Daoy (cell line): Measurements from ENCODE around the gene CCDC57. TPM values are rescaled to one million over a fixed set of nuclear protein-coding genes. Genes with fewer than 3 reads are reported as not detected.

ENCODE experiments used
- DNase-seq: peaks from one replicate; pipeline ENCODE4 v3.0.0-alpha.2; 2015; ENCODE audit warnings: low read depth
- total RNA-seq: library from RNA; depleted of rRNA; stranded (reverse); fragments of >200 nt; shearing (Covaris generic); gene quantifications from 2 replicates; pipeline ENCODE4 v1.2.3, GENCODE V29; 2014

CCDC57 gene
- total RNA-seq, 1 experiment from 2014 or later: 7.9 TPM

DNA sequence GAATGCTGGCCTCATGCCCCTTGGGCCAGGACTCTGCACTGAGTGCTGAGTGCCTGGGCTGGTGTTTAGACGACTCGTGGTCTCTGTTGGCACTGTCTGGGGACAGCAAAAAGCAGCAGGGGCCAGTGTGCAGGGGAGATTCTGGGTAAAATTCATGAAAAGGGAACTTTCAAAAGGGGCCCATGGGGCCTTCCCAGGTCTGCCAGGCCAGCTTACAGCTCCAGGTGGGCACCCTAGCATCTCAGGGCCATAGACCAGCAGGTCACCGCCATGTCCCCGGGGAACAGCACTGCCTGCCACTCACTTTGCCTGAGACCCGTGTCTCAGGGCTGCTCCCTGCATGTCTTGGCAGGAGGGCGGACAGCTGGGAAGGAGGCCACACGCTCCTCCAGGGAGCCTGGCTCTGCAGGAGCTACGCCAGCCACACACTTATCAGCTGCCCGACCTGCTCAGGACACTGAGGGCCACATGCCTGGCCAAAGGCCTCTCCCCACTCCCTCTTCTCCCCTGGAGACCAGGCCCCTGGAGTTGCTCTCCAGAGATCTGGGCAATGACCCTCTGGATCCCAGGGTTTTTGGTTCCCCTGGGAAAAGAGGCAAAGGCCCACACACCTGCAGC, 105.8 kb downstream of the CCDC57 start:
- DNase-seq: no peak

DNA sequence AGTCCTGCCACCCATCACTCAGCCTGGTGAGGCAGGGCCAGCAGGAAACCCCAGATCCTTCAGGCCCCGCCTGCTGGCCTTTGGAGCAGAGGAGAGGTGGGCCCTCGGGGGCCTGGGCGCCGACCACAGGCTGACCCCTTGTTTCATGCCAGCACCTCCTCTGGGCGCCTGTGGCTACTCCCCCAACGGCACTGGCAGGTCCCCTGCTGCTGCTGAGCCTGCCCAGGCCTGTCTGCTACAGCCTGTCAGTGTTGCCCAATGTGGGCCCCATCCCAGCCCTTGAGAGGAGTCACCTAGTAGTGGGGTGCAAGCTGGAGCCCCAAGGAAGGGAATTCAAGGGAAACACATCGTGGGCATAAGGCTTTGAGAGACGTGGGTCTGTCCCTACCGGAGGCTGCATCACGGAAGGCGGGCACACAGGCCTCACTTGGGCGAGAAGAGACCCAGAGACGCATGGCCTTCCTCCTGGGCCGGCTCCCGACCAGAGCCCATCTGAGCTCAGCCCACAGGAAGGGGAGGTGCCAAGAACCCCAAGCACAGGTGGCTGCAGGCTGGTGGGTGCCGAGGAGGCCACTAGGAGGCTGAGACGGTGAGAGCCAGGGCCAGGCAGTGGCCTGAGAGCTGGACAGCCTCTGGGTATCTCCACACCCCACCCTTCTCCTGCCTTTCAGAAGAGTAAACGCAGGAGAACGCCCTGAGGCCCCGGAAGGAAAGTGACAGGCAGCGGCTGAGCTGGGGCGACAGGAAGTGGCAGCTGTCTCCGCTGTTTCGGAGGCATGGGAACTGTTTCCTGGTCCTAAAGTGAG, 106.6 kb downstream of the CCDC57 start:
- DNase-seq: peak; percentile 53

GRCh38 chr17:82105417-82105881, 107.2 kb downstream of the CCDC57 start:
- no peak for DNase-seq

- no peak for DNase-seq
Measured at GRCh38 chr17:82104797-82105416, 107.7 kb downstream of the CCDC57 start.

DNA sequence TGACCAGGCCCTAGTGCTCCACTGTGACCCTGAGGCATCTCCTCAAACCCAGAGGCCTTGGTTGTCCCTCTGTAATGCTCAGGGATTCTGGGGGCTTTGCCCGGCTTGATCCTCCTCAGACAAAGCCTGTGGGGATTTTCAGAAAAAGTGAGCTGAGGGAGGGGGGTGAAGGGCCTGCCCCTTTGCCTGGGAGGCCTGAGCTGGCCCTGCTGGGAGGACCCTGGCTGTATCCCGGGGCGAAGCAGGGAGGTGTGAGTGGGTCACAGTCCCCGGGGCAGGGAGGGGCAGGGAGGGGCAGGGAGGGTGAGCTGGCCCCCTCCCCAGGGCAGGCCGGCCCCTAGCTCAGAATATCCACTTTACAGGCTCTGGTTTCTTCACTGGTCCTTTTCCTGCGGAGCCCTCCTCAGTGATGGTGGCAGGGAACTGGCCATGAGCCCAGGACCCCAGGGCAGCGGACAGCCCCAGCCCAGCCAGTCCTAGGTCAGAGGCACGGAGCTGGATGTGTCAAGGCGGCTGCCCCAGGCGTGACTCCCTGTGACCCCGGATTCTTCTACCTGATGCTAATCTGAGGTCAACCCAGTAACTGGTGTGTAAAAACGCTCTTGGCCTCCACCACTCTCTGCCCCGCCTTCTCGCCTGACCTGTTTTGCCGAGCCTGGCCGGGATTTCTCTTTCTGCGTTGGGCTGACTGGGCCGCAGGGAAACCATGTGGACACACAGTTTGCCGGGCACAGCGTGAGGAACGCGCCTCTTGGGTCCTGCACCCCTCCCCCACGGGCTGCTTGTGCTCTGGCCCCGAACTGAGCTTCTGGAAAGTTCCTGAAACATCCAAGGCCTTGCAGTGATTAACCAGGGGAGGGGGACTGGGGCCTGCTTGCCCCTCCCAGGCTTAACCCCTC, 108.8 kb downstream of the CCDC57 start:
- DNase-seq: no peak

- no peak for DNase-seq
Measured at GRCh38 chr17:82101767-82102679, 110.6 kb downstream of the CCDC57 start.

DNA sequence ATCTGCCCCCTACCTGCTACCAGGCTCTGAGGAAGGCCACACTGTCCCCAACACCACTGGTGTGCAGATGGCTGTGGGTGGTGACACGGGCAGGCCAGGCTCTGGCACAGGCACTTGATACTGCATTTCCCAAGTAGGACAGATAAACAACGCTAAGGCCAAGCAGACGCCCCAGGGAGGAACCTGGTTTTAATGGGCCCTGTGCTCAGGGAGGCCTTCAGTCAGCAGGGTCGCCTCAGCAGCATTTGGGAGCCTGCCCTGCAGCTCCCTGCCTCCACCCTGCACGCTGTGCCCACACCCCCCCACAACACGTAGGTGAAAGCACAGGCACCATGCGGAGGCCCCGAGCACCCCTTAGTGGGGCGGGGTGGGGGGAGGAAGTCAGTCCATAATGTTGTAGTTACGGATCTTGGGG, 111.3 kb downstream of the CCDC57 start:
- DNase-seq: no peak

DNA sequence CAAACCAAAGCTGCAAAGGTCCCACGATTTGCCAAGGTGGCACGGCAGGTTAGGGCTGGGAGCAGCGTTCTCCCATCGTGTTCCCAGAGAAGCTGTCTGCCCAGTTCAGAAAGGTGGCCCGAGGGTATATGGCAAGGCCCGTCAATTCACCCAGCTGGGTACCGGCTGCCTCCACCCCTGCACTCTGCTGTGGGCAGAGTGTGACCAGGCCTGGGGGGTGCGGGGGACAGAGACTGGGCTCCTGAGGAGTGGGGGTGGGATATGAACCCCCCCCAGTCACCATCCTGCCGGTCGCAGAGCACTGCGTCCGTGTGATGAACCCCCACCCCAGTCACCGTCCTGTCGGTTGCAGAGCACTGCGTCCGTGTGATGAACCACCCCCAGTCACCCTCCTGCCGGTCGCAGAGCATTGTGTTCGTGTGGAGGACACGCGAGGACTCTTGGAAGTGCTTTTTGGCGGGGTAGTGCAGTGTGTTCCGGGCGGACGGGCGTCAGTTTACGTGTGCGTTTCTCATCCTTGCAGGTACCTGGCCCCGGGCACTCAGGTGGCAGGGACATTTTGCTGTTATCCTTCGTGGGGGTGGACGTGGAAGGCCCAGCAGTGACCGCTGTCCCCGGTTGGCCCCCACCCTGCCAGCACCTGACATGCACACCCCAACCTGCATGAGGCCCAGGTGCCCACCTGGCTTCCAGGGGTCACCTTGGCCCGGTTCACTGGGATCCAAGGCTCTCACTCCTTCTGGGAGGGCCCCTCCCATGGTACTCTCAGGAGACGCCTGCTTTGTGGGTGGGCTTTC, 111.9 kb downstream of the CCDC57 start:
- no peak for DNase-seq

DNA sequence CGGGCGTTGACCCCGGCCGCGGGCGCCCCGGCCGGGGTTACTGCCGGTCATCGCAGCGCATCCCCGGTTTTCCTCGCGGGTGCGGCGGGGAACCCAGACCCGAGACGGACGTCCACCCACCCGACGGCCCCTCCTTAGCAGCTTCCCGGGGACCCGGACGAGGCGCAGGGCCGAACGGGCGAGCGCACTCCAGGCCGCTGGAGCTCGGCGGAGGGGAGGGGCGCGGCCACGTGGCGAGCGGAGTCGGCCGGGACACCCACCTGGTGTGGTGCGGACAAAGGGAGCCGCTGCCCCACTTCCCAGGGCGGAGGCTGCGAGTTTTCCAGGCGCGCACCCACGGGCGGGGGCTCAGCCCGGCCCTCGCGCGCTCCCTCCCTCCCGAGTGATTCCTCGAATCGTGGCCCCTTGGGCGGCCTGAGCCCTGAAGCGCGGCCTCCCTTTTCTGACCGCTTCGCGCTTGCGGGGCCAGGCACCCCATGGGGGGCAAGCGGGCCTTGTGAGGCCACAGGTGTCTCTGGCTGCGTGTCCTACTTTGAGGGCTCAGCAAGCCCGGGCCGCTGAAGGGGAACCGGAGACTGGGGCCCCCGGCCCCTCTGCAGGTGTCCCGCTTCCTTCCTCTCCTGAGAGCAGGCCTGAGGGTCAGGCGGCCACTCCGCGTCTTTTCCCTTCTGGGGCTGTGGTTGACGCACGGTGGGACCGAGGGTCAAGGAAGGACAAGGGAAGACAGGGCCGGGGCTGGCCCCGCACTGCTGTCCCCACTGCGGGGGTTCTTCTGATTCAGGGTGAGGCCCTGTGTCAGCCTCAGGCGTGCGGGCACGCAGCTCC, 113.5 kb downstream of the CCDC57 start:
- DNase-seq: no peak

GRCh38 chr17:82098169-82098938, 114.3 kb downstream of the CCDC57 start, which contains the start of gene FASN:
TSS of gene FASN (minus strand) at chr17:82098236. CDS start at chr17:82096445, 1,791 bp downstream.
- peak; percentile 98 for DNase-seq

DNA sequence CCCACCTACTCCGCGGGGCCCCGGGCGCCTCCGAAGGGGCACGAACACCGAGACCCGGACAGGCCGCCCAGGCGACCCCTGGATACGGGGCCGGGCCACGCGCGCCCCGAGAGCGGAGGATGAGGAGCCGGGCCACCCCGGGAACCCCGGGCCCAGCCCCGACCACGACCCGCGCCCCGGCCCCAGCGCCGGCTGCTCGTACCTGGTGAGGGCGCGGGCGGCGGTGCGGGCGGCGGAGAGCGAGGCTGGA, 114.8 kb downstream of the CCDC57 start:
- no peak for DNase-seq

DNA sequence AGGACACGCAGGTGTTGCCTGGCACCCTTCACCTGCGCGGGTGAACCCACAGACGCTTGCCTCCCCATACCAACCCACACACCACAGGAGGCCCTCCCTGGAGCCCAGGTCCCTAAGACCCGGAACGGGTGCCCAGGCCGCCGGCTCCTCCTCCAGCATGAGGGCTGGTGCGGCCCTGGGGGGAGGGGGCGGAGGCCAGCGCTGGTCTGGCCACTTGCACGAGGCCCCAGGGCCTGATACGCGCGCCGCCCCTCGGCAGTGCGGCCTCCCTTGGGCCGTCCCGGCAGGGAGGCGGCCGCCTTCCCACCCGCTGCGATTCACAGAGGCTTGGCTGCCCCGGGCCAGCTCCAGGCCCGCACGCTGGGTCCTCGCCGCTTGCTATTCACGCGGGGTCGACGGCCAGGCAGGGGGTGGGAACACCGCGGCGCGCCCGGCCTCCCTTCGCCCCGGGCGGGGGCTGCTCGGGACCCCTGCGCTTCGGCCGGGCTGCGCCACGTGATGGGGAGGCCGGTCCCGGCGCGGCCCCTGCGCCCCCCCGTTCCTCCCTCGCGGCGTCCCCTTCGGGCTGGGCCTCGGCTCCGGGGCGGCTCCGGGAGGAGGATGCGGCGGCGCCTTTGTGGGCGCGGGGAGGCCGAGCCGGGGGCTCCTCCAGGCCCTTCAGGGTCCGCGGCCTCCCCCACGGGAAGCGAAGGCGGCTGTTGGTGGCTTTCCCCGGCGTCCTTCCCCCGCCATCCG, 115.3 kb downstream of the CCDC57 start:
- peak; percentile 70 for DNase-seq

GRCh38 chr17:82096709-82097183, 115.9 kb downstream of the CCDC57 start:
- DNase-seq: no peak

GRCh38 chr17:82095777-82096708, 116.6 kb downstream of the CCDC57 start:
- DNase-seq: no peak

- DNase-seq: no peak
Measured at GRCh38 chr17:82094931-82095776, 117.5 kb downstream of the CCDC57 start.
